Panc1 (cell line): ENCODE data around the gene C10orf105.

Experiments used
- POLR2AphosphoS5 ChIP-seq: IDR thresholded peaks from 2 replicates; pipeline ENCODE4 v1.6.1; 2012; ENCODE audit warnings: mild to moderate bottlenecking, low read depth, low read length, moderate library complexity
- TCF7L2 ChIP-seq: IDR thresholded peaks from 2 replicates; pipeline ENCODE4 v1.6.1; 2011; ENCODE audit warnings: mild to moderate bottlenecking, low read depth, low read length, inconsistent platforms
- TF ChIP-seq, protein P1 (sequence below): fragments of 450-650 bp; IDR thresholded peaks from 2 replicates; pipeline ENCODE4 v1.5.1; 2017; ENCODE audit warnings: mild to moderate bottlenecking
- TF ChIP-seq, protein P2 (sequence below), 2 experiments: IDR thresholded peaks; 2 replicates each; pipeline ENCODE4 v1.6.1; 2011 to 2012; ENCODE audit warnings: low read depth in 2 of 2, control low read depth in 1 of 2, low read length in 1 of 2, mild to moderate bottlenecking in 1 of 2, moderate library complexity in 1 of 2; ENCODE audit not compliant: insufficient read depth in 1 of 2

DNA sequence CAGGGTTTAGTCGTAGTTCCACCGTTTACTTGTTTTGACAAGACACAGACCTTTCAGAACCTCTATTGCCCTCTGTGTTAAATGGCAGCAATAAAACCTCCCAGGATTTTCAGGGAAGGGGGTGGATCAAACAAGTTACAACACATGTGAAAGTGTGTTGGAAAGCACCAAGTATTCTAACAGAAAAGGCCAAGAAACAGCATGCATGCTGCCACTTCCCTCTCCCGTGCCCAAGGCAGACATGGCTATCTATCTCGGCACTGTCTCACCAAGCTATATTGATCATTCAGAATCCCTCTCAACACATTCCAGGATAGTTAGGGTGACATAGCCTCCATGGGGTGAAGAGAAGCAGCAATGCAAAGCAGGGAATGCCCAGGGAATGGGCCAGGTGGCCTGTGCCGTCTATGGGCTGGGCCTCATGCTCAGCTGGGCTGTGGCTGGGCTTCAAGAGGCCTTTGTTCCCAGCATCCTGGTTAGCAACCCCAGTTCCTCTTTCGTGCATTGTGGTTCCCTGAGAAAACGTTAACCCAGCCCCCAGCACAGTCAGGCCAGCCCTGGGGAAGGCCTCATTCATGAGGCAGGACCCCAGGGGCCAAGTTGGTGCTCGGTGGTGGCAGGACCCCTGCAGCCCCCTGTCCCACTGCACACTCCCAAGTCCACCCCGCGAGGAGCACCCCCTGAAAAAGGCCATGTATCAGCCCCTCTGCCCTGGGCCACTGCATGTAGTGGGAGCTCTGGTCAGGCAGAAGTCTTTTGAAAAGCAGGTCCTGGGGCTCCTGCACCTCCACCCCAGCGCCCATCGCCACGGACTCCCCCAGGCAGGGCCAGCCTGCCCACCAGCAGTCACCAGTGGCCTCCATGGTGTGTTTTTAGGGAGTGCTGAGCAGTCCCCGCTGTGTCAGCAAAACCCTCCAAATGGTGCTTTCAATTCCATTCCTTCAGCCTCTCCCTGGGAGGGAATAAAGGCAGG lies 28.3 kb upstream of the C10orf105 start:
- TF ChIP-seq, protein P1, sequence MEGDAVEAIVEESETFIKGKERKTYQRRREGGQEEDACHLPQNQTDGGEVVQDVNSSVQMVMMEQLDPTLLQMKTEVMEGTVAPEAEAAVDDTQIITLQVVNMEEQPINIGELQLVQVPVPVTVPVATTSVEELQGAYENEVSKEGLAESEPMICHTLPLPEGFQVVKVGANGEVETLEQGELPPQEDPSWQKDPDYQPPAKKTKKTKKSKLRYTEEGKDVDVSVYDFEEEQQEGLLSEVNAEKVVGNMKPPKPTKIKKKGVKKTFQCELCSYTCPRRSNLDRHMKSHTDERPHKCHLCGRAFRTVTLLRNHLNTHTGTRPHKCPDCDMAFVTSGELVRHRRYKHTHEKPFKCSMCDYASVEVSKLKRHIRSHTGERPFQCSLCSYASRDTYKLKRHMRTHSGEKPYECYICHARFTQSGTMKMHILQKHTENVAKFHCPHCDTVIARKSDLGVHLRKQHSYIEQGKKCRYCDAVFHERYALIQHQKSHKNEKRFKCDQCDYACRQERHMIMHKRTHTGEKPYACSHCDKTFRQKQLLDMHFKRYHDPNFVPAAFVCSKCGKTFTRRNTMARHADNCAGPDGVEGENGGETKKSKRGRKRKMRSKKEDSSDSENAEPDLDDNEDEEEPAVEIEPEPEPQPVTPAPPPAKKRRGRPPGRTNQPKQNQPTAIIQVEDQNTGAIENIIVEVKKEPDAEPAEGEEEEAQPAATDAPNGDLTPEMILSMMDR = no peak
- TF ChIP-seq, protein P2, sequence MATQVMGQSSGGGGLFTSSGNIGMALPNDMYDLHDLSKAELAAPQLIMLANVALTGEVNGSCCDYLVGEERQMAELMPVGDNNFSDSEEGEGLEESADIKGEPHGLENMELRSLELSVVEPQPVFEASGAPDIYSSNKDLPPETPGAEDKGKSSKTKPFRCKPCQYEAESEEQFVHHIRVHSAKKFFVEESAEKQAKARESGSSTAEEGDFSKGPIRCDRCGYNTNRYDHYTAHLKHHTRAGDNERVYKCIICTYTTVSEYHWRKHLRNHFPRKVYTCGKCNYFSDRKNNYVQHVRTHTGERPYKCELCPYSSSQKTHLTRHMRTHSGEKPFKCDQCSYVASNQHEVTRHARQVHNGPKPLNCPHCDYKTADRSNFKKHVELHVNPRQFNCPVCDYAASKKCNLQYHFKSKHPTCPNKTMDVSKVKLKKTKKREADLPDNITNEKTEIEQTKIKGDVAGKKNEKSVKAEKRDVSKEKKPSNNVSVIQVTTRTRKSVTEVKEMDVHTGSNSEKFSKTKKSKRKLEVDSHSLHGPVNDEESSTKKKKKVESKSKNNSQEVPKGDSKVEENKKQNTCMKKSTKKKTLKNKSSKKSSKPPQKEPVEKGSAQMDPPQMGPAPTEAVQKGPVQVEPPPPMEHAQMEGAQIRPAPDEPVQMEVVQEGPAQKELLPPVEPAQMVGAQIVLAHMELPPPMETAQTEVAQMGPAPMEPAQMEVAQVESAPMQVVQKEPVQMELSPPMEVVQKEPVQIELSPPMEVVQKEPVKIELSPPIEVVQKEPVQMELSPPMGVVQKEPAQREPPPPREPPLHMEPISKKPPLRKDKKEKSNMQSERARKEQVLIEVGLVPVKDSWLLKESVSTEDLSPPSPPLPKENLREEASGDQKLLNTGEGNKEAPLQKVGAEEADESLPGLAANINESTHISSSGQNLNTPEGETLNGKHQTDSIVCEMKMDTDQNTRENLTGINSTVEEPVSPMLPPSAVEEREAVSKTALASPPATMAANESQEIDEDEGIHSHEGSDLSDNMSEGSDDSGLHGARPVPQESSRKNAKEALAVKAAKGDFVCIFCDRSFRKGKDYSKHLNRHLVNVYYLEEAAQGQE (IDR thresholded peaks at IDR 0.05; ENCODE audit: insufficient read depth in 1 of 2, low read depth in 2 of 2, low read length in 1 of 2) = no peak
- TF ChIP-seq POLR2AphosphoS5 (no peak), TCF7L2 (no peak)
